Measurements from ENCODE around the gene NPAS3. TPM values are rescaled to one million over a fixed set of nuclear protein-coding genes. Genes with fewer than 3 reads are reported as not detected.

Gene NPAS3
- total and polyA plus RNA-seq, 10 donors = 0.13 to 9.5 (median 2.9) TPM

- Histone ChIP-seq H3K4me1 (no peaks in the 10 kb centered on the region), H3K9me3 (peaks cover 0 to 5% (median 0%) of the 10 kb centered on the region in 8 donors), H3K27me3 (replicated peaks in 1 of 7) (no peaks in the 10 kb centered on the region), H3K36me3 (no peaks in the 10 kb centered on the region), H3K27ac (peak overlapping the region in 5 of 8 donors; percentile 16 to 63 (median 33)), H3K4me3 (no peak overlapping the region)
- DNase-seq = no peak
- intact Hi-C loops (cut with DNase I; ENCODE audit: low total_unique reads) = no loop called here
- no peak for TF ChIP-seq POLR2A (IDR thresholded peaks at IDR 0.05)
- peak in 1 of 3 donors; percentile 28 for TF ChIP-seq POLR2AphosphoS5 (IDR thresholded peaks at IDR 0.05)
- TF ChIP-seq, protein P1, sequence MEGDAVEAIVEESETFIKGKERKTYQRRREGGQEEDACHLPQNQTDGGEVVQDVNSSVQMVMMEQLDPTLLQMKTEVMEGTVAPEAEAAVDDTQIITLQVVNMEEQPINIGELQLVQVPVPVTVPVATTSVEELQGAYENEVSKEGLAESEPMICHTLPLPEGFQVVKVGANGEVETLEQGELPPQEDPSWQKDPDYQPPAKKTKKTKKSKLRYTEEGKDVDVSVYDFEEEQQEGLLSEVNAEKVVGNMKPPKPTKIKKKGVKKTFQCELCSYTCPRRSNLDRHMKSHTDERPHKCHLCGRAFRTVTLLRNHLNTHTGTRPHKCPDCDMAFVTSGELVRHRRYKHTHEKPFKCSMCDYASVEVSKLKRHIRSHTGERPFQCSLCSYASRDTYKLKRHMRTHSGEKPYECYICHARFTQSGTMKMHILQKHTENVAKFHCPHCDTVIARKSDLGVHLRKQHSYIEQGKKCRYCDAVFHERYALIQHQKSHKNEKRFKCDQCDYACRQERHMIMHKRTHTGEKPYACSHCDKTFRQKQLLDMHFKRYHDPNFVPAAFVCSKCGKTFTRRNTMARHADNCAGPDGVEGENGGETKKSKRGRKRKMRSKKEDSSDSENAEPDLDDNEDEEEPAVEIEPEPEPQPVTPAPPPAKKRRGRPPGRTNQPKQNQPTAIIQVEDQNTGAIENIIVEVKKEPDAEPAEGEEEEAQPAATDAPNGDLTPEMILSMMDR (IDR thresholded peaks at IDR 0.05 in 8 of 11, conservative IDR thresholded peaks at IDR 0.05 in 3 of 11) = no peak
- 69 to 85% (median 83%) methylated on average over 8 of the region's 8 CpGs for WGBS, 5 donors
Observed at GRCh38 chr14:32985866-32986265, 47.2 kb downstream of the NPAS3 start.

GRCh38 chr14:32986791-32987540 is 48.3 kb downstream of the NPAS3 start:
- H3K9me3 ChIP-seq = peaks cover 0 to 5% (median 0%) of the 10 kb centered on the region in 8 donors
- TF ChIP-seq POLR2AphosphoS5 (IDR thresholded peaks at IDR 0.05) = no peak
- no peak for TF ChIP-seq POLR2A (IDR thresholded peaks at IDR 0.05)
- TF ChIP-seq, protein P1 (IDR thresholded peaks at IDR 0.05 in 8 of 11, conservative IDR thresholded peaks at IDR 0.05 in 3 of 11) = no peak
- H3K27me3 ChIP-seq (replicated peaks in 1 of 7) = no peaks in the 10 kb centered on the region
- H3K27ac ChIP-seq = peak overlapping the region in 2 of 8 donors; percentile 34 to 53
- WGBS, 5 donors = 82 to 94% (median 86%) methylated on average over 7 of the region's 7 CpGs
- no peaks in the 10 kb centered on the region for H3K4me1 ChIP-seq
- intact Hi-C loops (cut with DNase I; ENCODE audit: low total_unique reads) = no loop called here
- no peak overlapping the region for H3K4me3 ChIP-seq
- no peaks in the 10 kb centered on the region for H3K36me3 ChIP-seq
- no peak for DNase-seq

DNA sequence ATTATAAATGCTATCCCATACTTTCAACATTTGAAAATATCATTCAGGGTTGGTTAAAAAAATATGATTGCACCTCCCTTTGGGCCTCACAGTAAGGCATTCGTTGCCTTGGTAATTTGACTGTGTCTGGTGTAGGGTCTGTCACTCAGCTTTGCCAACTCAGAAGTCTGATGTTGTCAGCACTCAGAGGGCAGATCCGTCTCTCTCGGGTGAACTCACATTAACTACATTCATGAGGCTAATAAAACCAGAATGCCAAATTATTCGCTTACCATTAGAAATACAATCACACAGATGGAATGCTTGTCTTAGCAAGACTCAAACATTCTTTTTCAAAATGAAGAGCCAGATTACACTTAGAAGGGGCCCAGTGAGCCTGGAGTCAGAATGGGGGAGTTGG is 53.0 kb downstream of the NPAS3 start:
- intact Hi-C loops (cut with DNase I; ENCODE audit: low total_unique reads) = no loop called here
- no peak for DNase-seq
- no peaks in the 10 kb centered on the region for H3K36me3 ChIP-seq
- no peak overlapping the region for H3K4me3 ChIP-seq
- 86 to 94% (median 92%) methylated on average over 4 of the region's 4 CpGs for WGBS, 5 donors
- H3K27ac ChIP-seq = no peak overlapping the region
- peaks cover 0 to 7% (median 0%) of the 10 kb centered on the region in 6 donors for H3K4me1 ChIP-seq
- TF ChIP-seq, protein P1 (IDR thresholded peaks at IDR 0.05 in 8 of 11, conservative IDR thresholded peaks at IDR 0.05 in 3 of 11) = no peak
- TF ChIP-seq POLR2A (IDR thresholded peaks at IDR 0.05) = no peak
- no peak for TF ChIP-seq POLR2AphosphoS5 (IDR thresholded peaks at IDR 0.05)
- no peaks in the 10 kb centered on the region for H3K27me3 ChIP-seq (replicated peaks in 1 of 7)
- H3K9me3 ChIP-seq = peaks cover 0 to 24% (median 0%) of the 10 kb centered on the region in 8 donors

GRCh38 chr14:32993921-32994320 is 55.2 kb downstream of the NPAS3 start:
- H3K36me3 ChIP-seq = no peaks in the 10 kb centered on the region
- peaks cover 0 to 7% (median 0%) of the 10 kb centered on the region in 6 donors for H3K4me1 ChIP-seq
- TF ChIP-seq, protein P1 (IDR thresholded peaks at IDR 0.05 in 8 of 11, conservative IDR thresholded peaks at IDR 0.05 in 3 of 11) = no peak
- no peak for TF ChIP-seq POLR2AphosphoS5 (IDR thresholded peaks at IDR 0.05)
- no peak for DNase-seq
- H3K9me3 ChIP-seq = peaks cover 0 to 24% (median 0%) of the 10 kb centered on the region in 8 donors
- intact Hi-C loops (cut with DNase I; ENCODE audit: low total_unique reads) = no loop called here
- no peak overlapping the region for H3K27ac ChIP-seq
- H3K27me3 ChIP-seq (replicated peaks in 1 of 7) = no peaks in the 10 kb centered on the region
- H3K4me3 ChIP-seq = no peak overlapping the region
